ENCODE measurements around the gene ACADM. TPM values are rescaled to one million over a fixed set of nuclear protein-coding genes. Genes with fewer than 3 reads are reported as not detected.
"Not testable (repeated sequence)": the region's sequence is repeated elsewhere in the genome, so short reads cannot be mapped to it uniquely, and the experiment has no call there.

The ACADM gene
- total and polyA plus RNA-seq, 8 donors = 15.2 to 77.5 (median 35.5) TPM

DNA sequence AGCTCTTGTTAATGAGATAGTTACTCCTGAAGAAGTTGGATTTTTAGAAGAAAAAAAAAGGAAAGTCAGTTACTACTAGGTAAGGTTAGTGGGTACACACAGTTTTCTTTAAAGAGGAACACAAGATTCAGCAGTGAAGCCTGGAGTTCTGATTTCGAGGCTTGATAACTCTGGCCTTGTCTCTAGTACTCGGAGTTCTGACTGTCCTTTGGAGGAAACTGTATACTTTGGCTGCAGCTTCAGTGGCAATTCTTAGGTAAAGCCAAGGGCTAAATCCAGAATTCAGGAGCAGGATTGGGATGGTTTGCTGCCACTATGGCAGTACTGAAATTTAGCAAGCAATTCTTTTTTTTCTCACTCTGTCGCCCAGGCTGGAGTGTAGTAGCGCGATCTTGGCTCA, 9.2 kb downstream of the ACADM start:
- WGBS, 5 donors = 92 to 97% (median 95%) methylated on average over 5 of the region's 5 CpGs
- H3K27me3 ChIP-seq = no peaks in the 10 kb centered on the region
- TF ChIP-seq EP300 (IDR thresholded peaks at IDR 0.05) (no peak), POLR2A (IDR thresholded peaks at IDR 0.05) (no peak), POLR2AphosphoS5 (IDR thresholded peaks at IDR 0.05) (no peak)
- TF ChIP-seq, protein P1, sequence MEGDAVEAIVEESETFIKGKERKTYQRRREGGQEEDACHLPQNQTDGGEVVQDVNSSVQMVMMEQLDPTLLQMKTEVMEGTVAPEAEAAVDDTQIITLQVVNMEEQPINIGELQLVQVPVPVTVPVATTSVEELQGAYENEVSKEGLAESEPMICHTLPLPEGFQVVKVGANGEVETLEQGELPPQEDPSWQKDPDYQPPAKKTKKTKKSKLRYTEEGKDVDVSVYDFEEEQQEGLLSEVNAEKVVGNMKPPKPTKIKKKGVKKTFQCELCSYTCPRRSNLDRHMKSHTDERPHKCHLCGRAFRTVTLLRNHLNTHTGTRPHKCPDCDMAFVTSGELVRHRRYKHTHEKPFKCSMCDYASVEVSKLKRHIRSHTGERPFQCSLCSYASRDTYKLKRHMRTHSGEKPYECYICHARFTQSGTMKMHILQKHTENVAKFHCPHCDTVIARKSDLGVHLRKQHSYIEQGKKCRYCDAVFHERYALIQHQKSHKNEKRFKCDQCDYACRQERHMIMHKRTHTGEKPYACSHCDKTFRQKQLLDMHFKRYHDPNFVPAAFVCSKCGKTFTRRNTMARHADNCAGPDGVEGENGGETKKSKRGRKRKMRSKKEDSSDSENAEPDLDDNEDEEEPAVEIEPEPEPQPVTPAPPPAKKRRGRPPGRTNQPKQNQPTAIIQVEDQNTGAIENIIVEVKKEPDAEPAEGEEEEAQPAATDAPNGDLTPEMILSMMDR (IDR thresholded peaks at IDR 0.05) = no peak
- no peaks in the 10 kb centered on the region for H3K9me3 ChIP-seq
- no peak for DNase-seq
- no peak overlapping the region for H3K27ac ChIP-seq
- peaks cover 13 to 72% (median 62%) of the 10 kb centered on the region in 4 donors for H3K36me3 ChIP-seq
- no peak overlapping the region for H3K4me3 ChIP-seq
- intact Hi-C loops (cut with DNase I; ENCODE audit: low total_unique reads) = no loop called here
- H3K4me1 ChIP-seq = peaks cover 0 to 3% (median 1%) of the 10 kb centered on the region in 4 donors

DNA sequence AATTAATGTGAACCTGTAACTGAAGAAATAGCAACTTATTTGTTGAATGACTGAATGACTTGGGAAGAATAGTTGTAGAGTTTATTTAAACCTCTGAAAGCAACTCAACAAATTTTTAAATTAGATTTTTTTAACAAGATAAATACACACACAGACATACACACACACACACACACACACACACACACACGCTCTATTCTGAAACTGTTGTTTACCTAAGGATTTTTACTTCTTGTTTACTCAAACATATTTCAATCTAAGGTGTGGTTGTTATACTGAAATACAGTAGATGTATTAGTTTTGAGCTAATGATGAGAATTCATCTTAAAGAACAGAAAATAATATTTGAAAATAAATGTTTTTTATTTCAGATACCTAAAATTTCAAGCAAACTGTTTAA, 11.5 kb downstream of the ACADM start:
- H3K36me3 ChIP-seq = peaks cover 13 to 88% (median 86%) of the 10 kb centered on the region in 4 donors
- 18 to 52% (median 32%) methylated on average over 1 of the region's 1 CpG for WGBS, 5 donors
- H3K4me3 ChIP-seq = no peak overlapping the region
- no peaks in the 10 kb centered on the region for H3K4me1 ChIP-seq
- peak in 1 of 2 donors; percentile 17 for DNase-seq
- intact Hi-C loops (cut with DNase I; ENCODE audit: low total_unique reads) = no loop called here
- H3K9me3 ChIP-seq = no peaks in the 10 kb centered on the region
- TF ChIP-seq EP300 (IDR thresholded peaks at IDR 0.05) = no peak
- no peaks in the 10 kb centered on the region for H3K27me3 ChIP-seq
- H3K27ac ChIP-seq = no peak overlapping the region

DNA sequence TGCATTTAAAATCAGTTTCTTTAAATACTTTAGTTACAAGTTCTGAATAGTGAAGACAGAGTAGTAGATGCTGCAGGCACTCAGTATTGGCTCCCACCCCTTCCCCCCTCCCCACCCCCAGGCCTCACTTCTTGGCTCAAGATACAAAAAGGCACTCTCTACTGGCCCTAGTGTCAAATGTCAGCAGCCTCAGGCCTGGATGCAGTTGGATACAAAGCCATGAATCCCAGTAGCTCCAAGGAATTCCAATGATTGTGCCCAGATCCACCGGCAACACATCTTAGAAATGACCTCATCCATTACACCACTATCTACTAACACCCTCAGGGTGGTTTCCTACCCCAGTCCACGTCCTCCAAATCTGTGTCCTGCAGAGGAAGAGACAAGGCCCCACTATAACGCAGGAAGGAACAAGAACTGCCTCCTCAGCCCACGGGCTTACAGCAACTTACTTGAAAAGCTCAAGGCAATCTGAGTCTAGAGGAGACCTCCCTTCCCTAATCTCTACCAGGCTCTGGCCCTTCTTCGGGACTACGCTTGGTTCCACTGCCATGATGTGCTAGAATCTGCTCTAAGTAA, 17.6 kb downstream of the ACADM start:
- no peak overlapping the region for H3K27ac ChIP-seq
- no peak for DNase-seq
- H3K36me3 ChIP-seq = peaks cover 21 to 97% (median 91%) of the 10 kb centered on the region in 4 donors
- no peaks in the 10 kb centered on the region for H3K27me3 ChIP-seq
- H3K4me3 ChIP-seq = no peak overlapping the region
- no peaks in the 10 kb centered on the region for H3K9me3 ChIP-seq
- no peaks in the 10 kb centered on the region for H3K4me1 ChIP-seq
- 86 to 96% (median 91%) methylated on average over 6 of the region's 6 CpGs for WGBS, 5 donors
- intact Hi-C loops (cut with DNase I; ENCODE audit: low total_unique reads) = no loop called here
- TF ChIP-seq POLR2A (IDR thresholded peaks at IDR 0.05) (no peak), EP300 (IDR thresholded peaks at IDR 0.05) (no peak), POLR2AphosphoS5 (IDR thresholded peaks at IDR 0.05) (no peak)
- TF ChIP-seq, protein P1 (IDR thresholded peaks at IDR 0.05) = no peak

DNA sequence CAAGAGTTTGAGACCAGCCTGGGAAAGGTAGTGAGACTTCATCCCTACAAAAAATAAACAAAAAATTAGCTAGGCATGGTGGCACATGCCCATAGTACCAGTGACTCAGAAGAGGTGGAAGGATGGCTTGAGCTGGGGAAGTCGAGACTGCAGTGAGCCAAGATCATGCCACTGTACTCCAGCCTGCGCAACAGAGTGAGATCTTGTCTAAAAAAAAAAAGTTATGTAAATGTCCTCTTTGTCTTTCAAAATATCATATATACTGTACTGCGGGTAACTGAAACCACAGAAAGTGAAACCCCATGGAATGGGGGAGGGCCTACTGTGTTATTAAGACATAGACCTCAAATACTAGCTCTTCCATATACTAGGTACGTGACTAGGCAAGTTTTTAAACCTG, 20.8 kb downstream of the ACADM start:
- no peak overlapping the region for H3K27ac ChIP-seq
- DNase-seq = no peak
- TF ChIP-seq POLR2AphosphoS5 (IDR thresholded peaks at IDR 0.05) (no peak), EP300 (IDR thresholded peaks at IDR 0.05) (no peak), POLR2A (IDR thresholded peaks at IDR 0.05) (no peak)
- TF ChIP-seq, protein P1 (IDR thresholded peaks at IDR 0.05) = no peak
- H3K4me1 ChIP-seq = no peaks in the 10 kb centered on the region
- H3K4me3 ChIP-seq = no peak overlapping the region
- WGBS, 5 donors = 65 to 93% (median 82%) methylated on average over 4 of the region's 4 CpGs
- H3K27me3 ChIP-seq = no peaks in the 10 kb centered on the region
- peaks cover 21 to 90% (median 70%) of the 10 kb centered on the region in 4 donors for H3K36me3 ChIP-seq
- no peaks in the 10 kb centered on the region for H3K9me3 ChIP-seq
- intact Hi-C loops (cut with DNase I; ENCODE audit: low total_unique reads) = no loop called here

DNA sequence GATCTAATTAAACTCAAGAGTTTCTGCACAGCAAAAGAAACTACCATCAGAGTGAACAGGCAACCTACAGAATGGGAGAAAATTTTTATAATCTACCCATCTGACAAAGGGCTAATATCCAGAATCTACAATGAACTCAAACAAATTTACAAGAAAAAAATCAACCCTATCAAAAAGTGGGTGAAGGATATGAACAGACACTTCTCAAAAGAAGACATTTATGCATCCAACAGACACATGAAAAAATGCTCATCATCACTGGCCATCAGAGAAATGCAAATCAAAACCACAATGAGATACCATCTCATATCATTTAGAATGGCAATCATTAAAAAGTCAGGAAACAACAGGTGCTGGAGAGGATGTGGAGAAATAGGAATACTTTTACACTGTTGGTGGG, 32.7 kb downstream of the ACADM start:
- H3K4me3 ChIP-seq; H3K4me1 ChIP-seq; H3K9me3 ChIP-seq; H3K27me3 ChIP-seq; intact Hi-C loops (cut with DNase I; ENCODE audit: low total_unique reads); H3K27ac ChIP-seq; DNase-seq: not testable (repeated sequence)
- H3K36me3 ChIP-seq = peaks cover 14 to 66% (median 43%) of the 10 kb centered on the region in 4 donors

DNA sequence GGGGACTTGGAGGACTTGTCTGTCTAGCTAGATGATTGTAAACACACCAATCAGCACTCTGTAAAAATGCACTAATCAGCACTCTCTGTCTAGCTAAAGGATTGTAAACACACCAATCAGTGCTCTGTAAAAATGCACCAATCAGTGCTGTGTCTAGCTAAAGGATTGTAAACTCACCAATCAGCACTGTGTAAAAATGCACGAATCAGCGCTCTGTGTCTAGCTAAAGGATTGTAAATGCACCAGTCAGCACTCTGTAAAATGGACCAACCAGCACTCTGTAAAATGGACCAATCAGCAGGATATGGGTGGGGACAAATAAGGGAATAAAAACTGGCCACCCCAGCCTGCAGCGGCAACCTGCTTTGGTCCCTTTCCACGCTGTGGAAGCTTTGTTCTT, 34.0 kb downstream of the ACADM start:
- H3K4me1 ChIP-seq; H3K4me3 ChIP-seq; DNase-seq; H3K9me3 ChIP-seq; intact Hi-C loops (cut with DNase I; ENCODE audit: low total_unique reads); H3K27ac ChIP-seq; H3K27me3 ChIP-seq: not testable (repeated sequence)
- H3K36me3 ChIP-seq = peaks cover 14 to 57% (median 34%) of the 10 kb centered on the region in 4 donors
- 82 to 99% (median 99%) methylated on average over 4 of the region's 4 CpGs for WGBS, 5 donors

Measured in stomach (tissue), 9 donors.